Type B pancreatic cell (in vitro differentiated cells): ENCODE results near the gene DCAF17. TPM values are rescaled to one million over a fixed set of nuclear protein-coding genes. Genes with fewer than 3 reads are reported as not detected.

ENCODE experiments used
- DNase-seq: peaks from one replicate; pipeline ENCODE4 v3.0.0; 2021; ENCODE audit warnings: mixed read lengths; ENCODE audit not compliant: unreplicated experiment; ENCODE audit errors: extremely low spot score
- H3K27ac Mint-ChIP-seq: 2 replicates; pipeline ENCODE4 v1.8.0; 2021; ENCODE audit warnings: mild to moderate bottlenecking, mixed read lengths
- H3K27me3 Mint-ChIP-seq: 2 replicates; pipeline ENCODE4 v1.8.0; 2021; ENCODE audit warnings: mixed read lengths
- H3K36me3 Mint-ChIP-seq: 2 replicates; pipeline ENCODE4 v1.8.0; 2021; ENCODE audit warnings: mixed read lengths
- H3K4me1 Mint-ChIP-seq: one replicate; pipeline ENCODE4 v1.8.0; 2021; ENCODE audit warnings: mixed read lengths; ENCODE audit not compliant: unreplicated experiment
- H3K4me3 Mint-ChIP-seq: 2 replicates; pipeline ENCODE4 v1.8.0; 2021; ENCODE audit warnings: mild to moderate bottlenecking, mixed read lengths
- H3K9me3 Mint-ChIP-seq: 2 replicates; pipeline ENCODE4 v1.8.0; 2021; ENCODE audit warnings: mixed read lengths
- total RNA-seq: library from RNA; stranded (reverse); gene quantifications from 2 replicates; pipeline ENCODE4 v1.2.1, GENCODE V29; 2021; ENCODE audit warnings: low replicate concordance
- TF ChIP-seq, protein P1 (sequence below): fragments of 200-600 bp; sonication (generic); conservative IDR thresholded peaks from 2 replicates; pipeline ENCODE4 v1.5.0; 2021; ENCODE audit warnings: antibody characterized with exemption, mild to moderate bottlenecking

Gene DCAF17
- total RNA-seq, 1 donor from 2014 or later = 26.4 TPM

DNA sequence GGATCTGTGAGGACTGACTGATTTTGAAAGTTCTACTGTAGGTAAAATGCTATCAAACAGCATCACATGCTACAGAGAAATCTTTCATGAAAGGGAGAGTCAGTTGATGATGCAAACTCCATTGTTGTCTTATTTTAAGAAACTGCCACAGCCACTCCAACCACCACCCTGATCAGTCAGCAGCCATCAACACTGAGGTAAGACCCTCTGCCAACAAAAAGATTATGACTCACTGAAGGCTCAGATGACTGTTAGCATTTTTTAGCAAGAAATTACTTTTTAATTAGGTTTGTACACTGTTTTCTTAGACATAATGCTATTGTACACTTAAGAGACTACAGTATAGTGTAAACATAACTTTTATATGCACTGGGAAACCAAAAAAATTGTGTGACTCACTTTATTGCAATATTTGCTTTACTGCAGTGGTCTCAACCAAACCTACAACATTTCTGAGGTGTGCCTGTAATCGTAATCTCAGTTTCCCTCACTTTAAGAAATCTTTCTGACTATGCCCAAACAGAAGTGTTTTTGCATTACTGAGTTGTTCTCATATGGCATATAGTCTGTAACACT is 43.0 kb upstream of the DCAF17 start:
- no peak overlapping the region for H3K27ac Mint-ChIP-seq
- H3K4me1 Mint-ChIP-seq = peaks cover under 1% of the 10 kb centered on the region
- TF ChIP-seq, protein P1, sequence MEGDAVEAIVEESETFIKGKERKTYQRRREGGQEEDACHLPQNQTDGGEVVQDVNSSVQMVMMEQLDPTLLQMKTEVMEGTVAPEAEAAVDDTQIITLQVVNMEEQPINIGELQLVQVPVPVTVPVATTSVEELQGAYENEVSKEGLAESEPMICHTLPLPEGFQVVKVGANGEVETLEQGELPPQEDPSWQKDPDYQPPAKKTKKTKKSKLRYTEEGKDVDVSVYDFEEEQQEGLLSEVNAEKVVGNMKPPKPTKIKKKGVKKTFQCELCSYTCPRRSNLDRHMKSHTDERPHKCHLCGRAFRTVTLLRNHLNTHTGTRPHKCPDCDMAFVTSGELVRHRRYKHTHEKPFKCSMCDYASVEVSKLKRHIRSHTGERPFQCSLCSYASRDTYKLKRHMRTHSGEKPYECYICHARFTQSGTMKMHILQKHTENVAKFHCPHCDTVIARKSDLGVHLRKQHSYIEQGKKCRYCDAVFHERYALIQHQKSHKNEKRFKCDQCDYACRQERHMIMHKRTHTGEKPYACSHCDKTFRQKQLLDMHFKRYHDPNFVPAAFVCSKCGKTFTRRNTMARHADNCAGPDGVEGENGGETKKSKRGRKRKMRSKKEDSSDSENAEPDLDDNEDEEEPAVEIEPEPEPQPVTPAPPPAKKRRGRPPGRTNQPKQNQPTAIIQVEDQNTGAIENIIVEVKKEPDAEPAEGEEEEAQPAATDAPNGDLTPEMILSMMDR = no peak
- no peak overlapping the region for H3K4me3 Mint-ChIP-seq
- peaks cover 4% of the 10 kb centered on the region for H3K36me3 Mint-ChIP-seq
- no peak for DNase-seq
- H3K9me3 Mint-ChIP-seq = no peaks in the 10 kb centered on the region
- no peaks in the 10 kb centered on the region for H3K27me3 Mint-ChIP-seq

DNA sequence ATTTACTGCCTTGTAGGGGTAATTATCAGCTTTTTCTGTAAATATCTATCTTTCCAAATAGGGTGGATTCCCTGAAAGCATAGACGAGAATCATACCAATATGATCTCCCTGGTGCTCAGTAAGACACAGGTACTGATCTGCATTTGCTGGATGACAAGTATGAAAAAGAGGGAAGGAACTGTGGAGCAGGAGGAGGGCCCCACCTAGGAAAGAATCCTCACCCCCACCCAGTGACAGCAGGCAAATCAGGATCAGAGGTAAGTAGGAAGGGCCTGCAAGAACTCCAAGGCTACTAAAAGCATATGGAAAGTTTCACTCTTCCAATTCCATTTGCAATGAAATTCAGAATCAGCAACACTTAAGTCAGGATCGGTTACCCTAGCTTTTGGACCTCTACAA is 42.5 kb upstream of the DCAF17 start:
- Mint-ChIP-seq H3K9me3 (no peaks in the 10 kb centered on the region), H3K27me3 (no peaks in the 10 kb centered on the region), H3K4me1 (no peaks in the 10 kb centered on the region), H3K27ac (no peak overlapping the region), H3K36me3 (peaks cover 4% of the 10 kb centered on the region), H3K4me3 (no peak overlapping the region)
- TF ChIP-seq, protein P1 = no peak
- no peak for DNase-seq

DNA sequence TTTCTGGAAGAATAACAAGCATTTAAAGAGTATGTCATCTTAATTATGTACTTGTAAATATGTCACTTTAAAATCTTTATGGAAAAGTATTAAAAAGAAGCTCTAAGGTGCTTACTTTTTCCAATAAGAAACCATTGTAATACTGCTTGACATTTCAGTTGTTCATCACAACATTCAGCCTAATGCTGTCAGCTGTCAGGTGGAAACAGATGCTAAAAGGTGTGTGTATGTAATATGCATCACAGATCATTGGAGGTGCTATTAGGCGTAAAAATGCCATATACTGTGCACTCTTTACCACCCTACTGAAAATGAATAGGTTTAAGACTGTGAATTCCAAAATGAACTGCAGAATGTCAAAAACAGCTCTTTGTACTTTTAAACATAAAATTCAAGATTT is 40.5 kb upstream of the DCAF17 start:
- Mint-ChIP-seq H3K9me3 (peaks cover 4% of the 10 kb centered on the region), H3K4me3 (no peak overlapping the region), H3K27me3 (no peaks in the 10 kb centered on the region), H3K27ac (no peak overlapping the region), H3K4me1 (no peaks in the 10 kb centered on the region), H3K36me3 (peaks cover 9% of the 10 kb centered on the region)
- TF ChIP-seq, protein P1 = no peak
- DNase-seq = no peak

DNA sequence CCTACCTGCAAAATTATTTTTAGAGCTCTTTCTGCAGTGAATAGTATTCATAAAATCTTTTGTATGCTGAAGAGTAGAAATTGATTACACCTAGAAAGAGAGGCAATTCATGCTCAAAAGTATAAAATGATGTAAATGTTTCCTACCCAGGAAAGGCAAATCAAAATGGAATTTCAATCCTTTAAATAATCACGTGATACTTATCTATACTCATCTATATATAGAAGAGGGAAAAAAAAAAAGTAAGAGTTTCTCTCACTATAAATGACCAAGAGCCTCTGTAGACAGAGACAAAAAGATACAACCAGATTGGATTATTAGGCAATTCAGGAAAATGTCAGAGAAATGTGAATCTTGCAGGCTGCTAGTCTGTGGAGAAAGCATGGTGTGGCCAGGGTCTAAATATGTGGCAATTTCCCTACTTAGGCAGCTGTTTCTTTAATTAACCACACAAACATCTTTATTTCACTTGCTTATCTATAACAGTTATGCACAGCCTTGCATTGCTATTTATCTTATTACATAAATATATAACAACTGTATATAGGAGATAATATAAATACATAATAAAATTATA is 39.8 kb upstream of the DCAF17 start:
- no peak for DNase-seq

DNA sequence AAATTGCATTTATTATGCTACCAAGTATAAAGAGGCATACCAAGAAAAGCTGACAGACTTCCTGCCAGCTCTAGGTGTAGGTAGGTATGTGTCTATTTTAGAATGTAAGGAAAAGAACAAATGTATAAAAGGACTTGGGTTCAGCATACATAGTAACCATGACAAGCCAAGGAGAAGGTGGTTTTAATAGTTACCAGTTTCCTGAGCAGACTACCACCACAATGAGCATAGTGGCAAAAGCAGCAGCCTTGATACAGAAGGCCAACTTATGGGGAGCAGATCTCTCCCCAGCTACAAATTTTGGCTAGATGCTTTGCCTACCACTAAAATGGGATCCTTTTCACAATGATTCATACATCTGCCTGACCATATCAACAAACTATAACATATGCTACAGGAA is 34.7 kb upstream of the DCAF17 start:
- Mint-ChIP-seq H3K27me3 (no peaks in the 10 kb centered on the region), H3K4me3 (no peak overlapping the region), H3K9me3 (peaks cover 10% of the 10 kb centered on the region), H3K4me1 (no peaks in the 10 kb centered on the region), H3K36me3 (peaks cover 18% of the 10 kb centered on the region), H3K27ac (no peak overlapping the region)
- no peak for DNase-seq
- TF ChIP-seq, protein P1 = no peak

More for the DNA sequence above, 39.8 kb upstream of the DCAF17 start:
- H3K4me3 Mint-ChIP-seq = no peak overlapping the region
- H3K9me3 Mint-ChIP-seq = peaks cover 4% of the 10 kb centered on the region
- H3K4me1 Mint-ChIP-seq = no peaks in the 10 kb centered on the region
- TF ChIP-seq, protein P1 = no peak
- no peaks in the 10 kb centered on the region for H3K27me3 Mint-ChIP-seq
- no peak overlapping the region for H3K27ac Mint-ChIP-seq
- peaks cover 10% of the 10 kb centered on the region for H3K36me3 Mint-ChIP-seq
